Measurements from ENCODE around the gene SLC6A15.

DNA sequence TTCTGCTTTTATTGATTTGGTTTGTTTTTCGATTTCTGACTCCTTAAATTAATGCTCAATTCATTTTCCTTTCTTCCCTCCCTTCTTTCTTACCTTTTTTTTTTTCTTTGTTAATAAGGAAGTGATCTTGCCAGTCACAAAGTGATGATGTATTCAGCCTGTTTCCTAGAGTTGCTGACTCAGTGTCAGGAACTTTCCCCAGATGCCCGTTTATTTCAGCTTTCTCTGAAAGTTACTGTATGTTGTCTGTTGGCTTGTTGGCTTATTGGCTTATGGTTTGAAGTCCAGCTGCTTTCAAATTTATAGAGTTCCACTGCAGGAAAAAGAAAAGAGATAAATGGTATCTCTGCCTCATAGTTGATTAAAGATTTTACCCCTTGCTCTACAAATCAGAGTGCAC is 12.4 kb upstream of the SLC6A15 start:
- TF ChIP-seq, protein P1, sequence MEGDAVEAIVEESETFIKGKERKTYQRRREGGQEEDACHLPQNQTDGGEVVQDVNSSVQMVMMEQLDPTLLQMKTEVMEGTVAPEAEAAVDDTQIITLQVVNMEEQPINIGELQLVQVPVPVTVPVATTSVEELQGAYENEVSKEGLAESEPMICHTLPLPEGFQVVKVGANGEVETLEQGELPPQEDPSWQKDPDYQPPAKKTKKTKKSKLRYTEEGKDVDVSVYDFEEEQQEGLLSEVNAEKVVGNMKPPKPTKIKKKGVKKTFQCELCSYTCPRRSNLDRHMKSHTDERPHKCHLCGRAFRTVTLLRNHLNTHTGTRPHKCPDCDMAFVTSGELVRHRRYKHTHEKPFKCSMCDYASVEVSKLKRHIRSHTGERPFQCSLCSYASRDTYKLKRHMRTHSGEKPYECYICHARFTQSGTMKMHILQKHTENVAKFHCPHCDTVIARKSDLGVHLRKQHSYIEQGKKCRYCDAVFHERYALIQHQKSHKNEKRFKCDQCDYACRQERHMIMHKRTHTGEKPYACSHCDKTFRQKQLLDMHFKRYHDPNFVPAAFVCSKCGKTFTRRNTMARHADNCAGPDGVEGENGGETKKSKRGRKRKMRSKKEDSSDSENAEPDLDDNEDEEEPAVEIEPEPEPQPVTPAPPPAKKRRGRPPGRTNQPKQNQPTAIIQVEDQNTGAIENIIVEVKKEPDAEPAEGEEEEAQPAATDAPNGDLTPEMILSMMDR (conservative IDR thresholded peaks at IDR 0.05; ENCODE audit: low read depth, low read length), result no peak
- no peak for TF ChIP-seq EZH2 (IDR thresholded peaks at IDR 0.05; ENCODE audit: borderline replicate concordance, low read depth, low read length, poor library complexity, severe bottlenecking)
